A549 (cell line): ENCODE measurements around the gene CCS. TPM values are rescaled to one million over a fixed set of nuclear protein-coding genes. Genes with fewer than 3 reads are reported as not detected.

ENCODE experiments used
- ATAC-seq, 2 experiments: fragments of 200-7000 bp in 1 of 2; fragments of >200 bp in 1 of 2; cut with Nextera tagmentation in 1 of 2; cut with Tn5 transposase in 1 of 2; 3 replicates each; pipeline versions ENCODE4 v1.8.0 to v1.9.1; 2018 to 2020; ENCODE audit warnings: mild to moderate bottlenecking in 1 of 2, moderate library complexity in 1 of 2
- CTCF ChIA-PET: fragments of 300-600 bp; sonication (Branson Sonifier 250); formaldehyde crosslinking; extraction: SDS; loops from one replicate; lab custom pipeline; 2021; ENCODE audit warnings: antibody characterized with exemption, inconsistent platforms; lab: Yijun Ruan, JAX
- POLR2A ChIA-PET: fragments of 350-600 bp; formaldehyde crosslinking; extraction: SDS; loops from one replicate; lab custom pipeline; 2021; ENCODE audit warnings: antibody characterized with exemption, inconsistent platforms; lab: Yijun Ruan, JAX
- DNase-seq, 2 experiments: peaks; one replicate each; pipeline versions ENCODE4 v3.0.0 to v3.0.0-alpha.2; 2011 to 2016; ENCODE audit warnings: low read depth in 1 of 2, low spot score in 1 of 2
- FAIRE-seq: peaks from 2 replicates; lab custom pipeline; 2011; peaks lifted over from hg19 to GRCh38; lab: Jason Lieb, UNC
- H3K27ac ChIP-seq, 2 experiments: fragments of >200 bp; sonication (Bioruptor Twin); formaldehyde crosslinking; 3 replicates each; pipeline ENCODE4 v1.5.1; 2016 to 2017
- H3K4me1 ChIP-seq: fragments of >200 bp; sonication (Bioruptor Twin); formaldehyde crosslinking; 3 replicates; pipeline ENCODE4 v1.6.1; 2016
- H3K4me2 ChIP-seq: fragments of >200 bp; sonication (Bioruptor Twin); formaldehyde crosslinking; 3 replicates; pipeline ENCODE4 v1.6.1; 2016
- H3K4me3 ChIP-seq: fragments of >200 bp; sonication (Bioruptor Twin); formaldehyde crosslinking; 3 replicates; pipeline ENCODE4 v1.5.1; 2016
- H3K9me3 ChIP-seq: fragments of >200 bp; sonication (Bioruptor Twin); formaldehyde crosslinking; 3 replicates; pipeline ENCODE4 v1.6.1; 2016
- ATOH8 ChIP-seq: fragments of 250-450 bp; sonication (Bioruptor Pico); IDR thresholded peaks from 2 replicates; pipeline ENCODE4 v1.5.0; 2020; ENCODE audit warnings: low read depth, mild to moderate bottlenecking, moderate library complexity
- ELK1 ChIP-seq: fragments of 150-350 bp; IDR thresholded peaks from 2 replicates; pipeline ENCODE4 v1.6.1; 2014; ENCODE audit warnings: low read depth, mild to moderate bottlenecking, low read length
- FOSB ChIP-seq: fragments of 250-450 bp; sonication (Bioruptor Pico); IDR thresholded peaks from 2 replicates; pipeline ENCODE4 v1.5.0; 2020; ENCODE audit warnings: mild to moderate bottlenecking, moderate library complexity
- GATA3 ChIP-seq: IDR thresholded peaks from 2 replicates; pipeline ENCODE4 v1.6.1; 2012; ENCODE audit warnings: borderline replicate concordance
- HDAC2 ChIP-seq: fragments of 200-600 bp; sonication (generic); IDR thresholded peaks from 2 replicates; pipeline ENCODE4 v1.6.1; 2016
- HOXA7 ChIP-seq: fragments of 250-450 bp; sonication (Bioruptor Pico); IDR thresholded peaks from 2 replicates; pipeline ENCODE4 v1.5.0; 2020; ENCODE audit warnings: mild to moderate bottlenecking, moderate library complexity
- HOXB13 ChIP-seq: fragments of 250-450 bp; sonication (Bioruptor Pico); IDR thresholded peaks from 2 replicates; pipeline ENCODE4 v1.5.0; 2020; ENCODE audit warnings: low read depth, mild to moderate bottlenecking, moderate library complexity
- HOXB5 ChIP-seq: fragments of 250-450 bp; sonication (Bioruptor Pico); IDR thresholded peaks from 2 replicates; pipeline ENCODE4 v1.5.0; 2020; ENCODE audit warnings: mild to moderate bottlenecking, moderate library complexity
- JUNB ChIP-seq: fragments of >200 bp; sonication (Bioruptor Twin); formaldehyde crosslinking; IDR thresholded peaks from 2 replicates; pipeline ENCODE4 v1.6.1; 2016
- KDM5A ChIP-seq: fragments of 200-600 bp; sonication (generic); IDR thresholded peaks from 2 replicates; pipeline ENCODE4 v1.6.1; 2016; ENCODE audit warnings: antibody characterized with exemption, mild to moderate bottlenecking
- MAZ ChIP-seq: fragments of 150-350 bp; IDR thresholded peaks from 2 replicates; pipeline ENCODE4 v1.6.1; 2014; ENCODE audit warnings: antibody characterized with exemption, low read depth, low read length, borderline replicate concordance
- PBX3 ChIP-seq: IDR thresholded peaks from 2 replicates; pipeline ENCODE4 v1.6.1; 2012
- POLR2AphosphoS2 ChIP-seq: conservative IDR thresholded peaks from 2 replicates; pipeline ENCODE4 v1.6.1; 2012; ENCODE audit warnings: low read length, improper control_type of control experiment, inconsistent platforms
- RAD21 ChIP-seq, 2 experiments: fragments of >200 bp in 1 of 2; sonication (Bioruptor Twin) in 1 of 2; formaldehyde crosslinking in 1 of 2; IDR thresholded peaks in 1 of 2; conservative IDR thresholded peaks in 1 of 2; 2 replicates in 1 of 2; 3 replicates in 1 of 2; pipeline ENCODE4 v1.6.1; 2012 to 2018; ENCODE audit warnings: inconsistent platforms in 1 of 2
- RARB ChIP-seq: fragments of 250-450 bp; sonication (Bioruptor Pico); IDR thresholded peaks from 2 replicates; pipeline ENCODE4 v1.8.0; 2021; ENCODE audit warnings: mild to moderate bottlenecking, moderate library complexity
- RCOR1 ChIP-seq: fragments of 150-350 bp; IDR thresholded peaks from 2 replicates; pipeline ENCODE4 v1.6.1; 2014; ENCODE audit warnings: antibody characterized with exemption, low read length, low read depth
- RFX5 ChIP-seq: fragments of 450-650 bp; IDR thresholded peaks from 2 replicates; pipeline ENCODE4 v1.7.1; 2014; ENCODE audit warnings: antibody characterized with exemption, mild to moderate bottlenecking, moderate library complexity
- RNF2 ChIP-seq: fragments of 200-600 bp; sonication (generic); IDR thresholded peaks from 2 replicates; pipeline ENCODE4 v1.6.1; 2016; ENCODE audit warnings: low read depth, mild to moderate bottlenecking, antibody characterized with exemption, moderate library complexity, borderline replicate concordance
- TFCP2L1 ChIP-seq: fragments of 250-450 bp; sonication (Bioruptor Pico); IDR thresholded peaks from 2 replicates; pipeline ENCODE4 v1.5.0; 2021; ENCODE audit warnings: mild to moderate bottlenecking
- ZSCAN20 ChIP-seq: fragments of 250-450 bp; sonication (Bioruptor Pico); IDR thresholded peaks from 2 replicates; pipeline ENCODE4 v1.8.0; 2022; ENCODE audit warnings: mild to moderate bottlenecking, moderate library complexity
- WGBS: methylation state at CpG from one replicate; pipeline ENCODE4 v1.1.6; 2017; ENCODE audit errors: missing lambda C conversion rate; 5-methylcytosine and 5-hydroxymethylcytosine counted together
- polyA plus RNA-seq, 4 experiments: library from polyadenylated mRNA; depleted of rRNA in 3 of 4; stranded (reverse); fragments of >200 nt; fragmentation: RNase III in 1 of 4; extraction: RNeasy Plus Mini Kit Qiagen cat#74134 plus additional on column Dnase treatment in 1 of 4; gene quantifications; 2 replicates in 3 of 4; 3 replicates in 1 of 4; pipeline ENCODE4 v1.2.3, GENCODE V29; 2011 to 2017
- TF ChIP-seq, protein P1 (sequence below): fragments of >200 bp; sonication (Bioruptor Twin); formaldehyde crosslinking; IDR thresholded peaks from 3 replicates; pipeline ENCODE4 v1.5.1; 2016

Gene CCS
- polyA plus RNA-seq, 2 of the 4 experiments (the other 2 are of a cell fraction) = 18.3 to 46.5 TPM

GRCh38 chr11:66626382-66626781 lies 33.4 kb downstream of the CCS start:
- TF ChIP-seq, protein P1, sequence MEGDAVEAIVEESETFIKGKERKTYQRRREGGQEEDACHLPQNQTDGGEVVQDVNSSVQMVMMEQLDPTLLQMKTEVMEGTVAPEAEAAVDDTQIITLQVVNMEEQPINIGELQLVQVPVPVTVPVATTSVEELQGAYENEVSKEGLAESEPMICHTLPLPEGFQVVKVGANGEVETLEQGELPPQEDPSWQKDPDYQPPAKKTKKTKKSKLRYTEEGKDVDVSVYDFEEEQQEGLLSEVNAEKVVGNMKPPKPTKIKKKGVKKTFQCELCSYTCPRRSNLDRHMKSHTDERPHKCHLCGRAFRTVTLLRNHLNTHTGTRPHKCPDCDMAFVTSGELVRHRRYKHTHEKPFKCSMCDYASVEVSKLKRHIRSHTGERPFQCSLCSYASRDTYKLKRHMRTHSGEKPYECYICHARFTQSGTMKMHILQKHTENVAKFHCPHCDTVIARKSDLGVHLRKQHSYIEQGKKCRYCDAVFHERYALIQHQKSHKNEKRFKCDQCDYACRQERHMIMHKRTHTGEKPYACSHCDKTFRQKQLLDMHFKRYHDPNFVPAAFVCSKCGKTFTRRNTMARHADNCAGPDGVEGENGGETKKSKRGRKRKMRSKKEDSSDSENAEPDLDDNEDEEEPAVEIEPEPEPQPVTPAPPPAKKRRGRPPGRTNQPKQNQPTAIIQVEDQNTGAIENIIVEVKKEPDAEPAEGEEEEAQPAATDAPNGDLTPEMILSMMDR = no peak
- TF ChIP-seq ELK1 = no peak
- no peak for TF ChIP-seq RNF2
- no peak for TF ChIP-seq FOSB (CRISPR knock-in tag)
- TF ChIP-seq JUNB = no peak
- TF ChIP-seq ATOH8 = no peak
- TF ChIP-seq RFX5 = no peak
- no peak for TF ChIP-seq MAZ
- TF ChIP-seq RCOR1 = no peak
- no peak for TF ChIP-seq RARB (CRISPR knock-in tag)
- TF ChIP-seq HDAC2 = no peak
- no peak for TF ChIP-seq GATA3
- TF ChIP-seq ZSCAN20 (CRISPR knock-in tag) = no peak
- TF ChIP-seq PBX3 = no peak
- TF ChIP-seq HOXB13 (CRISPR knock-in tag) = no peak
- no peak for TF ChIP-seq HOXB5 (CRISPR knock-in tag)
- TF ChIP-seq RAD21 (conservative IDR thresholded peaks at IDR 0.05 in 1 of 2, IDR thresholded peaks at IDR 0.05 in 1 of 2) = no peak
- no peak for TF ChIP-seq KDM5A
- TF ChIP-seq TFCP2L1 = no peak
- TF ChIP-seq, all 56 proteins: peak for 0
- 96% methylated on average over 25 of the region's 25 CpGs for WGBS
- H3K27ac ChIP-seq = no peak overlapping the region
- no peak for DNase-seq
- FAIRE-seq = no peak
- H3K4me3 ChIP-seq = no peak overlapping the region
- ChIA-PET CTCF (interaction anchor here (1.9 kb wide), 1 partner anchor 27 kb away, joined by 4 read pairs; no protein-coding TSS in a partner anchor), POLR2A (interaction anchor here (1.2 to 2.6 kb wide), 2 partner anchors 10 to 12 kb away, joined by 4 to 12 read pairs; partner anchors contain the start of genes RBM14 and RBM4)
- no peaks in the 10 kb centered on the region for H3K9me3 ChIP-seq
- H3K4me2 ChIP-seq = no peak overlapping the region
- H3K4me1 ChIP-seq = peaks cover 7% of the 10 kb centered on the region; the same call in 2 of the 3 replicates
- ATAC-seq = no peak

DNA sequence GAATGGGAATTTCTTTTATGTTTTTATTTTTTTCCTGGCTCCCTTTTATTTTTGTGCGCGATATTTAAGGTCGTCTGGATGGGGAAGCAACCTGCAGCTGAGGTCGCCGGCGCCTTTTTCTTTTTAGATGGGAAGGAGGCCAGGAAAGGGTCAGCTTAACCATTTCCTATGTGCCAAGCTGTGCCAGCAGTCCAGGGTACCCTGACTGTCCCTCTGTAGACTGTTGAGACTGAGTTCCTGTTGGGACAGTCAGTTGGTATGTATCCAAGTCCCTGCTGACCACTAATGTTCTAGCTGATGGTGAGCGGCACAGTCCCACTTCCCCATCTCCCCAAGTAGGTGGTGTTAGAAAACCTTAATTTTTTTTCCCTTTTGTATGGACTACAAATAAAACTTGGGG lies 33.9 kb downstream of the CCS start:
- POLR2A ChIA-PET = interaction anchor here (1.2 to 2.6 kb wide), 2 partner anchors 10 to 11 kb away, joined by 4 to 12 read pairs; partner anchors contain the start of genes RBM14 and RBM4
- TF ChIP-seq HOXA7 (CRISPR knock-in tag) (no peak), POLR2AphosphoS2 (0 out of 2 replicates have a peak, but pooled peaks have one; percentile 9)
- TF ChIP-seq, all 56 proteins: peak for 1

More for the DNA sequence above, 33.9 kb downstream of the CCS start:
- no peak for DNase-seq
- no peak for ATAC-seq
- no peak overlapping the region for H3K4me2 ChIP-seq
- H3K4me1 ChIP-seq = 0 out of 3 replicates have a peak, but pooled peaks cover 5% of the 10 kb centered on the region
- 96% methylated on average over 7 of the region's 7 CpGs for WGBS
- no peaks in the 10 kb centered on the region for H3K9me3 ChIP-seq
- no peak for FAIRE-seq
- H3K4me3 ChIP-seq = no peak overlapping the region
- H3K27ac ChIP-seq = no peak overlapping the region
- CTCF ChIA-PET = interaction anchor here (0.8 to 2.5 kb wide), 4 partner anchors 10 to 196 kb away, joined by 3 to 7 read pairs (median 4); partner anchors contain the start of gene RBM14
